ENCODE data around the gene TOE1. TPM values are rescaled to one million over a fixed set of nuclear protein-coding genes. Genes with fewer than 3 reads are reported as not detected.
A peak's percentile ranks its signal among the peaks of the same experiment; 100 is the strongest.

TOE1 gene
- total and polyA plus RNA-seq, 2 of the 8 experiments (the other 6 are each of a cell fraction or from before 2014, with no cell fraction given) = 15.2 to 25.8 TPM

DNA sequence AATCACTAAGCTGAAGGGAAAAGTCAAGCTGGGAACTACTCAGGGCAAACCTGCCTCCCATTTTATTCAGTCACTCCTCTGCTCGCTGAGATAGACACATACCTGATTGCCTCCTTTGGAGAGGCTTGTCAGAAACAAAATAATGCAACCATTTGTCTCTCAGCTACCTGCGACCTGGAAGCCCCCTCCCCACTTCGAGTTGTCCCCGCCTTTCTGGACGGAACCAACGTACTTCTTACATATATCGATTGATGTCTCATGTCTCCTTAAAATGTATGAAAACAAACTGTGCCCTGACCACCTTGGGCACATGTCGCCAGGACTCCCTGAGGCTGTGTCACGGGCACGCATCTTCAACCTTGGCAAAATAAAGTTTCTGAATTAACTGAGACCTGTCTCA is 34.7 kb upstream of the TOE1 start:
- 74% methylated on average over 10 of the region's 10 CpGs; no CpG with 5 or more reads in 1 of the 2 experiments for WGBS, 2 experiments (ENCODE audit: extremely low coverage in 1 of 2, insufficient coverage in 1 of 2, insufficient read length in 1 of 2, insufficient replicate concordance in 2 of 2, low coverage in 1 of 2, low lambda C conversion rate in 2 of 2, missing lambda C conversion rate in 1 of 2)
- no peak overlapping the region for H3K56ac ChIP-seq (replicated peaks; ENCODE audit: insufficient read length, low read depth, low read length)
- peaks cover 13 to 24% (median 15%) of the 10 kb centered on the region in 4 experiments for H3K4me1 ChIP-seq (replicated peaks in 1 of 4; ENCODE audit: control insufficient read depth in 3 of 4, insufficient read depth in 4 of 4, low read length in 3 of 4)
- H3K23ac ChIP-seq (ENCODE audit: insufficient read length) = no peak overlapping the region
- H3K4ac ChIP-seq (replicated peaks; ENCODE audit: insufficient read length, low read depth, low read length) = no peak overlapping the region
- 0 out of 2 replicates have a peak overlapping the region, but pooled peaks have one; percentile 61 for H2BK20ac ChIP-seq (ENCODE audit: low read length)
- no peak overlapping the region for H4K5ac ChIP-seq (ENCODE audit: insufficient read length, low read depth, low read length)
- H3K79me2 ChIP-seq (ENCODE audit: control insufficient read depth in 1 of 2, insufficient read depth in 2 of 2, low read length in 2 of 2) = no peaks in the 10 kb centered on the region; a peak in 1 of 4 replicates
- H3K9me3 ChIP-seq (ENCODE audit: insufficient read depth in 2 of 2, low read depth in 1 of 2, low read length in 1 of 2) = no peaks in the 10 kb centered on the region
- H2AK5ac ChIP-seq (ENCODE audit: low read depth, low read length) = no peak overlapping the region
- ChIA-PET CTCF (ENCODE audit: partially characterized antibody) (interaction anchor here (0.6 to 19.1 kb wide), 11 partner anchors 8 to 290 kb away, joined by 3 to 424 read pairs (median 3); partner anchors contain the start of genes HECTD3, HPDL and UROD), POLR2A (ENCODE audit: partially characterized antibody) (interaction anchor here (0.9 to 9.9 kb wide), 10 partner anchors 10 to 530 kb away, joined by 3 to 194 read pairs (median 8); partner anchors contain the start of genes HECTD3, HPDL, MUTYH and PRDX1)
- TF ChIP-seq, protein P1, sequence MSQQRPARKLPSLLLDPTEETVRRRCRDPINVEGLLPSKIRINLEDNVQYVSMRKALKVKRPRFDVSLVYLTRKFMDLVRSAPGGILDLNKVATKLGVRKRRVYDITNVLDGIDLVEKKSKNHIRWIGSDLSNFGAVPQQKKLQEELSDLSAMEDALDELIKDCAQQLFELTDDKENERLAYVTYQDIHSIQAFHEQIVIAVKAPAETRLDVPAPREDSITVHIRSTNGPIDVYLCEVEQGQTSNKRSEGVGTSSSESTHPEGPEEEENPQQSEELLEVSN (IDR thresholded peaks at IDR 0.05) = no peak
- TF ChIP-seq KDM4A (IDR thresholded peaks at IDR 0.05; ENCODE audit: low read depth, low read length, severe bottlenecking) (no peak), RAD21 (IDR thresholded peaks at IDR 0.05 in 1 of 2, conservative IDR thresholded peaks at IDR 0.05 in 1 of 2; ENCODE audit: low read depth in 2 of 2, low read length in 2 of 2) (no peak), PHF8 (conservative IDR thresholded peaks at IDR 0.05; ENCODE audit: low read depth, low read length) (no peak), CTBP2 (IDR thresholded peaks at IDR 0.05; ENCODE audit: borderline replicate concordance, insufficient read depth, insufficient read length, low read length) (no peak), POU5F1 (IDR thresholded peaks at IDR 0.05; ENCODE audit: low read depth, low read length) (no peak)
- TF ChIP-seq, protein P2, sequence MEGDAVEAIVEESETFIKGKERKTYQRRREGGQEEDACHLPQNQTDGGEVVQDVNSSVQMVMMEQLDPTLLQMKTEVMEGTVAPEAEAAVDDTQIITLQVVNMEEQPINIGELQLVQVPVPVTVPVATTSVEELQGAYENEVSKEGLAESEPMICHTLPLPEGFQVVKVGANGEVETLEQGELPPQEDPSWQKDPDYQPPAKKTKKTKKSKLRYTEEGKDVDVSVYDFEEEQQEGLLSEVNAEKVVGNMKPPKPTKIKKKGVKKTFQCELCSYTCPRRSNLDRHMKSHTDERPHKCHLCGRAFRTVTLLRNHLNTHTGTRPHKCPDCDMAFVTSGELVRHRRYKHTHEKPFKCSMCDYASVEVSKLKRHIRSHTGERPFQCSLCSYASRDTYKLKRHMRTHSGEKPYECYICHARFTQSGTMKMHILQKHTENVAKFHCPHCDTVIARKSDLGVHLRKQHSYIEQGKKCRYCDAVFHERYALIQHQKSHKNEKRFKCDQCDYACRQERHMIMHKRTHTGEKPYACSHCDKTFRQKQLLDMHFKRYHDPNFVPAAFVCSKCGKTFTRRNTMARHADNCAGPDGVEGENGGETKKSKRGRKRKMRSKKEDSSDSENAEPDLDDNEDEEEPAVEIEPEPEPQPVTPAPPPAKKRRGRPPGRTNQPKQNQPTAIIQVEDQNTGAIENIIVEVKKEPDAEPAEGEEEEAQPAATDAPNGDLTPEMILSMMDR (IDR thresholded peaks at IDR 0.05; ENCODE audit: control extremely low read depth in 1 of 3, insufficient read depth in 1 of 3, low read depth in 1 of 3, low read length in 3 of 3) = no peak
- no peaks in the 10 kb centered on the region for H3K27me3 ChIP-seq (replicated peaks in 1 of 4; ENCODE audit: control insufficient read depth in 3 of 4, extremely low read depth in 1 of 4, insufficient read depth in 3 of 4, low read length in 3 of 4)
- DNase-seq (ENCODE audit: low read depth in 1 of 2, low spot score in 2 of 2) (peak in 1 of 2 experiments; percentile 37), FAIRE-seq (no peak)
- no peak overlapping the region for H3K14ac ChIP-seq (ENCODE audit: insufficient read length)
- H4K91ac ChIP-seq (replicated peaks; ENCODE audit: insufficient read length, low read length) = no peak overlapping the region
- H2BK12ac ChIP-seq (ENCODE audit: low read depth, low read length) = peak overlapping the region; percentile 97; the same call in 1 of the 2 replicates
- H3K18ac ChIP-seq (ENCODE audit: extremely low read depth, low read length) = 0 out of 2 replicates have a peak overlapping the region, but pooled peaks have one; percentile 13
- H3K4me2 ChIP-seq (ENCODE audit: insufficient read depth in 1 of 2, low read depth in 2 of 2, low read length in 2 of 2) = peak overlapping the region; percentile 64 to 88; a peak in 3 of 4 replicates
- no peak overlapping the region for H2AFZ ChIP-seq (ENCODE audit: low read length)
- H4K8ac ChIP-seq (ENCODE audit: extremely low read depth, insufficient read depth, low read length) = no peak overlapping the region
- no peaks in the 10 kb centered on the region for H3K36me3 ChIP-seq (ENCODE audit: control insufficient read depth in 2 of 4, insufficient read depth in 4 of 4, low read length in 3 of 4)
- no peaks in the 10 kb centered on the region for H3K79me1 ChIP-seq (ENCODE audit: low read depth, low read length)
- no peak overlapping the region for H2BK5ac ChIP-seq (ENCODE audit: low read depth, low read length)
- H3K4me3 ChIP-seq (ENCODE audit: extremely low read depth in 1 of 4, insufficient read depth in 2 of 4, low read depth in 3 of 4, low read length in 4 of 4) = peak overlapping the region in 1 of 4 experiments; percentile 28; a peak in 1 of 8 replicates
- peaks cover 2% of the 10 kb centered on the region for H3K23me2 ChIP-seq (ENCODE audit: low read depth, low read length)
- no peak overlapping the region for H2BK120ac ChIP-seq (replicated peaks; ENCODE audit: low read depth, low read length)
- no peak overlapping the region for H3K9ac ChIP-seq (replicated peaks in 1 of 4; ENCODE audit: extremely low read depth in 1 of 4, low read depth in 3 of 4, low read length in 3 of 4)
- no peaks in the 10 kb centered on the region for H4K20me1 ChIP-seq (replicated peaks in 1 of 2; ENCODE audit: control insufficient read depth in 1 of 2, insufficient read depth in 2 of 2, low read length in 2 of 2)
- no peak overlapping the region for H3K27ac ChIP-seq (ENCODE audit: low read depth, low read length)
- H2BK15ac ChIP-seq (ENCODE audit: low read length) = no peak overlapping the region
